HG03469 (cell line): ENCODE results near the gene LAMTOR1.

Experiments used
- ATAC-seq: cut with Tn5 transposase; IDR thresholded peaks from one replicate; pipeline ENCODE4 v1.9.1; 2021; ENCODE audit warnings: mild to moderate bottlenecking, moderate library complexity, moderate number of reproducible peaks; ENCODE audit not compliant: unreplicated experiment

Gene LAMTOR1

GRCh38 chr11:72083414-72083813 is 19.7 kb downstream of the LAMTOR1 start:
- no peak for ATAC-seq

- no peak for ATAC-seq
Observed at GRCh38 chr11:72081821-72082453, 21.2 kb downstream of the LAMTOR1 start.

- no peak for ATAC-seq
Observed at GRCh38 chr11:72081184-72081644, 21.9 kb downstream of the LAMTOR1 start.

- ATAC-seq = peak; percentile 88
Observed at GRCh38 chr11:72080326-72081183, 22.5 kb downstream of the LAMTOR1 start, which contains the start of the genes LRRC51 and NUMA1. TSS of gene LRRC51 (plus strand) at chr11:72080850. CDS start at chr11:72089084, 8,234 bp downstream. TSS of gene NUMA1 (minus strand) at chr11:72080542. CDS start at chr11:72035943, 44,599 bp downstream.

- ATAC-seq = no peak
Observed at GRCh38 chr11:72079819-72080325, 23.2 kb downstream of the LAMTOR1 start.

- ATAC-seq = no peak
Observed at GRCh38 chr11:72078477-72078876, 24.6 kb downstream of the LAMTOR1 start.

GRCh38 chr11:72075756-72076155 is 27.3 kb downstream of the LAMTOR1 start:
- ATAC-seq = no peak

GRCh38 chr11:72075109-72075508 is 28.0 kb downstream of the LAMTOR1 start:
- ATAC-seq = no peak

GRCh38 chr11:72072348-72072747 is 30.7 kb downstream of the LAMTOR1 start:
- no peak for ATAC-seq

GRCh38 chr11:72070491-72070890 is 32.6 kb downstream of the LAMTOR1 start:
- ATAC-seq = no peak

GRCh38 chr11:72069787-72070251 is 33.3 kb downstream of the LAMTOR1 start:
- no peak for ATAC-seq

GRCh38 chr11:72069200-72069599 is 33.9 kb downstream of the LAMTOR1 start:
- ATAC-seq = no peak

GRCh38 chr11:72067676-72068075 is 35.4 kb downstream of the LAMTOR1 start:
- no peak for ATAC-seq

GRCh38 chr11:72067266-72067665 is 35.8 kb downstream of the LAMTOR1 start:
- no peak for ATAC-seq

- ATAC-seq = no peak
Observed at GRCh38 chr11:72066855-72067254, 36.2 kb downstream of the LAMTOR1 start.

GRCh38 chr11:72061739-72062396 is 41.2 kb downstream of the LAMTOR1 start:
- ATAC-seq = no peak

GRCh38 chr11:72058416-72059034 is 44.6 kb downstream of the LAMTOR1 start:
- ATAC-seq = no peak

GRCh38 chr11:72048766-72049460 is 54.2 kb downstream of the LAMTOR1 start:
- ATAC-seq = no peak
